Muscle of back (tissue), 11 donors: ENCODE measurements around the gene SFMBT2. TPM values are rescaled to one million over a fixed set of nuclear protein-coding genes. Genes with fewer than 3 reads are reported as not detected.
A peak's percentile ranks its signal among the peaks of the same experiment; 100 is the strongest.

Experiments used
- DNase-seq, 3 donors: peaks; one replicate each; pipeline versions ENCODE4 v3.0.0 to v3.0.0-alpha.2; 2013
- polyA plus RNA-seq, 10 donors: library from polyadenylated mRNA; unstranded; fragments of 120-200 nt; gene quantifications; one replicate each; pipeline ENCODE4 v1.2.1, GENCODE V29; 2013; ENCODE audit not compliant: insufficient read length in 10 of 10

Gene SFMBT2
- polyA plus RNA-seq, 10 donors = 7.0 to 11.4 (median 8.2) TPM

GRCh38 chr10:7365027-7365745, 45.6 kb downstream of the SFMBT2 start:
- DNase-seq = no peak

GRCh38 chr10:7364474-7364873, 46.4 kb downstream of the SFMBT2 start:
- DNase-seq = no peak

- no peak for DNase-seq
Measured at GRCh38 chr10:7363700-7364099, 47.1 kb downstream of the SFMBT2 start.

- peak in 1 of 3 donors; percentile 48 for DNase-seq
Measured at GRCh38 chr10:7362471-7362870, 48.4 kb downstream of the SFMBT2 start.

- no peak for DNase-seq
Measured at GRCh38 chr10:7361316-7361715, 49.5 kb downstream of the SFMBT2 start.

GRCh38 chr10:7359954-7360353, 50.9 kb downstream of the SFMBT2 start:
- no peak for DNase-seq

GRCh38 chr10:7359356-7359755, 51.5 kb downstream of the SFMBT2 start:
- no peak for DNase-seq

- DNase-seq = no peak
Measured at GRCh38 chr10:7357193-7357592, 53.6 kb downstream of the SFMBT2 start.

GRCh38 chr10:7354330-7355047, 56.3 kb downstream of the SFMBT2 start:
- peak in 1 of 3 donors; percentile 38 for DNase-seq

GRCh38 chr10:7351894-7352293, 58.9 kb downstream of the SFMBT2 start:
- no peak for DNase-seq

GRCh38 chr10:7350541-7351195, 60.2 kb downstream of the SFMBT2 start:
- DNase-seq = no peak

- peak in 2 of 3 donors; percentile 12 to 29 for DNase-seq
Measured at GRCh38 chr10:7345717-7346116, 65.1 kb downstream of the SFMBT2 start.

- no peak for DNase-seq
Measured at GRCh38 chr10:7343040-7343439, 67.8 kb downstream of the SFMBT2 start.

GRCh38 chr10:7340179-7340874, 70.5 kb downstream of the SFMBT2 start:
- DNase-seq = no peak

GRCh38 chr10:7339510-7339909, 71.3 kb downstream of the SFMBT2 start:
- DNase-seq = no peak

GRCh38 chr10:7338469-7338868, 72.4 kb downstream of the SFMBT2 start:
- no peak for DNase-seq

GRCh38 chr10:7337431-7338171, 73.2 kb downstream of the SFMBT2 start:
- peak in 1 of 3 donors; percentile 21 for DNase-seq

- DNase-seq = no peak
Measured at GRCh38 chr10:7335977-7336376, 74.9 kb downstream of the SFMBT2 start.

GRCh38 chr10:7334642-7334964, 76.2 kb downstream of the SFMBT2 start:
- DNase-seq = peak in 1 of 3 donors; percentile 42

GRCh38 chr10:7333961-7334641, 76.7 kb downstream of the SFMBT2 start:
- DNase-seq = peak in 1 of 3 donors; percentile 40

- DNase-seq = no peak
Measured at GRCh38 chr10:7329219-7329618, 81.6 kb downstream of the SFMBT2 start.
